ENCODE results near the gene ZNF2. TPM values are rescaled to one million over a fixed set of nuclear protein-coding genes. Genes with fewer than 3 reads are reported as not detected.

ZNF2 gene
- total RNA-seq, 1 experiment from 2014 or later: 2.4 TPM

DNA sequence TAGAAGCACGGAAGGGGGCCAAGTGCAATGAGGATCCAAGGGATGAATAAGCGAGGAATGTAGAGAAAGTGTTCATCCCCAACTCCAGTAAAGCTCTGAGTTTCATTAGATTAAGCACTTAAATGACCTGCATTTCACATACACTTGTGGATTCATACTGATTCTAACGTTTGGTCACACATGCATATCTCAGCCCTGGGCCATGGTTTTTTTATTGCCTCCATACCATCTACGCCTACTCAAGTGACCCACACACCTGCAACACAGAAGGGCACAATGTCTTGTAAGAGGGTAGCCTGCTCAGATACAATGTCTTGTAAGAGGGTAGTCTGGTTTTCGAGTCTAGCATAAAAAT, 43.4 kb upstream of the ZNF2 start:
- H3K4me1 Mint-ChIP-seq: peaks cover 35% of the 10 kb centered on the region
- peaks cover 6% of the 10 kb centered on the region; the same call in 1 of the 2 replicates for H3K27me3 Mint-ChIP-seq (ENCODE audit: low read depth)
- POLR2A ChIA-PET: interaction anchor here (1.0 to 2.0 kb wide), 3 partner anchors 37 to 69 kb away, joined by 3 to 6 read pairs (median 5); partner anchors contain the start of gene ZNF514
- DNase-seq (ENCODE audit: low spot score): no peak
- CTCF ChIA-PET: interaction anchor here (1.0 to 3.7 kb wide), 8 partner anchors 37 to 223 kb away, joined by 4 to 20 read pairs (median 6); partner anchors contain the start of gene ZNF514
- TF ChIP-seq NFE2L1 (CRISPR knock-in tag; IDR thresholded peaks at IDR 0.05) (no peak), ZNF219 (CRISPR knock-in tag; IDR thresholded peaks at IDR 0.05; ENCODE audit: borderline replicate concordance) (no peak), MXD4 (CRISPR knock-in tag; IDR thresholded peaks at IDR 0.05; ENCODE audit: borderline replicate concordance) (no peak), SOX15 (CRISPR knock-in tag; IDR thresholded peaks at IDR 0.05) (no peak), ZNF416 (CRISPR knock-in tag; IDR thresholded peaks at IDR 0.05) (no peak), ZBTB21 (CRISPR knock-in tag; IDR thresholded peaks at IDR 0.05; ENCODE audit: borderline replicate concordance) (no peak), ZNF121 (CRISPR knock-in tag; IDR thresholded peaks at IDR 0.05) (no peak), CREM (CRISPR knock-in tag; IDR thresholded peaks at IDR 0.05) (no peak), RELA (CRISPR knock-in tag; IDR thresholded peaks at IDR 0.05; ENCODE audit: borderline replicate concordance) (no peak), GRHL2 (CRISPR knock-in tag; IDR thresholded peaks at IDR 0.05; ENCODE audit: insufficient replicate concordance, severe bottlenecking) (no peak), NR2C2 (CRISPR knock-in tag; IDR thresholded peaks at IDR 0.05) (no peak), SMAD3 (CRISPR knock-in tag; IDR thresholded peaks at IDR 0.05; ENCODE audit: borderline replicate concordance) (no peak)
- TF ChIP-seq, protein P1, sequence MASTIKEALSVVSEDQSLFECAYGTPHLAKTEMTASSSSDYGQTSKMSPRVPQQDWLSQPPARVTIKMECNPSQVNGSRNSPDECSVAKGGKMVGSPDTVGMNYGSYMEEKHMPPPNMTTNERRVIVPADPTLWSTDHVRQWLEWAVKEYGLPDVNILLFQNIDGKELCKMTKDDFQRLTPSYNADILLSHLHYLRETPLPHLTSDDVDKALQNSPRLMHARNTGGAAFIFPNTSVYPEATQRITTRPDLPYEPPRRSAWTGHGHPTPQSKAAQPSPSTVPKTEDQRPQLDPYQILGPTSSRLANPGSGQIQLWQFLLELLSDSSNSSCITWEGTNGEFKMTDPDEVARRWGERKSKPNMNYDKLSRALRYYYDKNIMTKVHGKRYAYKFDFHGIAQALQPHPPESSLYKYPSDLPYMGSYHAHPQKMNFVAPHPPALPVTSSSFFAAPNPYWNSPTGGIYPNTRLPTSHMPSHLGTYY (CRISPR knock-in tag; IDR thresholded peaks at IDR 0.05): no peak
- TF ChIP-seq, protein P2, sequence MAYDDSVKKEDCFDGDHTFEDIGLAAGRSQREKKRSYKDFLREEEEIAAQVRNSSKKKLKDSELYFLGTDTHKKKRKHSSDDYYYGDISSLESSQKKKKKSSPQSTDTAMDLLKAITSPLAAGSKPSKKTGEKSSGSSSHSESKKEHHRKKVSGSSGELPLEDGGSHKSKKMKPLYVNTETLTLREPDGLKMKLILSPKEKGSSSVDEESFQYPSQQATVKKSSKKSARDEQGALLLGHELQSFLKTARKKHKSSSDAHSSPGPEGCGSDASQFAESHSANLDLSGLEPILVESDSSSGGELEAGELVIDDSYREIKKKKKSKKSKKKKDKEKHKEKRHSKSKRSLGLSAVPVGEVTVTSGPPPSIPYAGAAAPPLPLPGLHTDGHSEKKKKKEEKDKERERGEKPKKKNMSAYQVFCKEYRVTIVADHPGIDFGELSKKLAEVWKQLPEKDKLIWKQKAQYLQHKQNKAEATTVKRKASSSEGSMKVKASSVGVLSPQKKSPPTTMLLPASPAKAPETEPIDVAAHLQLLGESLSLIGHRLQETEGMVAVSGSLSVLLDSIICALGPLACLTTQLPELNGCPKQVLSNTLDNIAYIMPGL (CRISPR knock-in tag; IDR thresholded peaks at IDR 0.05): no peak
- TF ChIP-seq, protein P3, sequence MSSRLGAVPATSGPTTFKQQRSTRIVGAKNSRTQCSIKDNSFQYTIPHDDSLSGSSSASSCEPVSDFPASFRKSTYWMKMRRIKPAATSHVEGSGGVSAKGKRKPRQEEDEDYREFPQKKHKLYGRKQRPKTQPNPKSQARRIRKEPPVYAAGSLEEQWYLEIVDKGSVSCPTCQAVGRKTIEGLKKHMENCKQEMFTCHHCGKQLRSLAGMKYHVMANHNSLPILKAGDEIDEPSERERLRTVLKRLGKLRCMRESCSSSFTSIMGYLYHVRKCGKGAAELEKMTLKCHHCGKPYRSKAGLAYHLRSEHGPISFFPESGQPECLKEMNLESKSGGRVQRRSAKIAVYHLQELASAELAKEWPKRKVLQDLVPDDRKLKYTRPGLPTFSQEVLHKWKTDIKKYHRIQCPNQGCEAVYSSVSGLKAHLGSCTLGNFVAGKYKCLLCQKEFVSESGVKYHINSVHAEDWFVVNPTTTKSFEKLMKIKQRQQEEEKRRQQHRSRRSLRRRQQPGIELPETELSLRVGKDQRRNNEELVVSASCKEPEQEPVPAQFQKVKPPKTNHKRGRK (CRISPR knock-in tag; IDR thresholded peaks at IDR 0.05; ENCODE audit: borderline replicate concordance): no peak
- TF ChIP-seq, protein P4, sequence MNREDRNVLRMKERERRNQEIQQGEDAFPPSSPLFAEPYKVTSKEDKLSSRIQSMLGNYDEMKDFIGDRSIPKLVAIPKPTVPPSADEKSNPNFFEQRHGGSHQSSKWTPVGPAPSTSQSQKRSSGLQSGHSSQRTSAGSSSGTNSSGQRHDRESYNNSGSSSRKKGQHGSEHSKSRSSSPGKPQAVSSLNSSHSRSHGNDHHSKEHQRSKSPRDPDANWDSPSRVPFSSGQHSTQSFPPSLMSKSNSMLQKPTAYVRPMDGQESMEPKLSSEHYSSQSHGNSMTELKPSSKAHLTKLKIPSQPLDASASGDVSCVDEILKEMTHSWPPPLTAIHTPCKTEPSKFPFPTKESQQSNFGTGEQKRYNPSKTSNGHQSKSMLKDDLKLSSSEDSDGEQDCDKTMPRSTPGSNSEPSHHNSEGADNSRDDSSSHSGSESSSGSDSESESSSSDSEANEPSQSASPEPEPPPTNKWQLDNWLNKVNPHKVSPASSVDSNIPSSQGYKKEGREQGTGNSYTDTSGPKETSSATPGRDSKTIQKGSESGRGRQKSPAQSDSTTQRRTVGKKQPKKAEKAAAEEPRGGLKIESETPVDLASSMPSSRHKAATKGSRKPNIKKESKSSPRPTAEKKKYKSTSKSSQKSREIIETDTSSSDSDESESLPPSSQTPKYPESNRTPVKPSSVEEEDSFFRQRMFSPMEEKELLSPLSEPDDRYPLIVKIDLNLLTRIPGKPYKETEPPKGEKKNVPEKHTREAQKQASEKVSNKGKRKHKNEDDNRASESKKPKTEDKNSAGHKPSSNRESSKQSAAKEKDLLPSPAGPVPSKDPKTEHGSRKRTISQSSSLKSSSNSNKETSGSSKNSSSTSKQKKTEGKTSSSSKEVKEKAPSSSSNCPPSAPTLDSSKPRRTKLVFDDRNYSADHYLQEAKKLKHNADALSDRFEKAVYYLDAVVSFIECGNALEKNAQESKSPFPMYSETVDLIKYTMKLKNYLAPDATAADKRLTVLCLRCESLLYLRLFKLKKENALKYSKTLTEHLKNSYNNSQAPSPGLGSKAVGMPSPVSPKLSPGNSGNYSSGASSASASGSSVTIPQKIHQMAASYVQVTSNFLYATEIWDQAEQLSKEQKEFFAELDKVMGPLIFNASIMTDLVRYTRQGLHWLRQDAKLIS (CRISPR knock-in tag; IDR thresholded peaks at IDR 0.05; ENCODE audit: borderline replicate concordance): no peak
- TF ChIP-seq, protein P5, sequence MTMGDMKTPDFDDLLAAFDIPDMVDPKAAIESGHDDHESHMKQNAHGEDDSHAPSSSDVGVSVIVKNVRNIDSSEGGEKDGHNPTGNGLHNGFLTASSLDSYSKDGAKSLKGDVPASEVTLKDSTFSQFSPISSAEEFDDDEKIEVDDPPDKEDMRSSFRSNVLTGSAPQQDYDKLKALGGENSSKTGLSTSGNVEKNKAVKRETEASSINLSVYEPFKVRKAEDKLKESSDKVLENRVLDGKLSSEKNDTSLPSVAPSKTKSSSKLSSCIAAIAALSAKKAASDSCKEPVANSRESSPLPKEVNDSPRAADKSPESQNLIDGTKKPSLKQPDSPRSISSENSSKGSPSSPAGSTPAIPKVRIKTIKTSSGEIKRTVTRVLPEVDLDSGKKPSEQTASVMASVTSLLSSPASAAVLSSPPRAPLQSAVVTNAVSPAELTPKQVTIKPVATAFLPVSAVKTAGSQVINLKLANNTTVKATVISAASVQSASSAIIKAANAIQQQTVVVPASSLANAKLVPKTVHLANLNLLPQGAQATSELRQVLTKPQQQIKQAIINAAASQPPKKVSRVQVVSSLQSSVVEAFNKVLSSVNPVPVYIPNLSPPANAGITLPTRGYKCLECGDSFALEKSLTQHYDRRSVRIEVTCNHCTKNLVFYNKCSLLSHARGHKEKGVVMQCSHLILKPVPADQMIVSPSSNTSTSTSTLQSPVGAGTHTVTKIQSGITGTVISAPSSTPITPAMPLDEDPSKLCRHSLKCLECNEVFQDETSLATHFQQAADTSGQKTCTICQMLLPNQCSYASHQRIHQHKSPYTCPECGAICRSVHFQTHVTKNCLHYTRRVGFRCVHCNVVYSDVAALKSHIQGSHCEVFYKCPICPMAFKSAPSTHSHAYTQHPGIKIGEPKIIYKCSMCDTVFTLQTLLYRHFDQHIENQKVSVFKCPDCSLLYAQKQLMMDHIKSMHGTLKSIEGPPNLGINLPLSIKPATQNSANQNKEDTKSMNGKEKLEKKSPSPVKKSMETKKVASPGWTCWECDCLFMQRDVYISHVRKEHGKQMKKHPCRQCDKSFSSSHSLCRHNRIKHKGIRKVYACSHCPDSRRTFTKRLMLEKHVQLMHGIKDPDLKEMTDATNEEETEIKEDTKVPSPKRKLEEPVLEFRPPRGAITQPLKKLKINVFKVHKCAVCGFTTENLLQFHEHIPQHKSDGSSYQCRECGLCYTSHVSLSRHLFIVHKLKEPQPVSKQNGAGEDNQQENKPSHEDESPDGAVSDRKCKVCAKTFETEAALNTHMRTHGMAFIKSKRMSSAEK (CRISPR knock-in tag; IDR thresholded peaks at IDR 0.05; ENCODE audit: borderline replicate concordance): no peak
- TF ChIP-seq, protein P6, sequence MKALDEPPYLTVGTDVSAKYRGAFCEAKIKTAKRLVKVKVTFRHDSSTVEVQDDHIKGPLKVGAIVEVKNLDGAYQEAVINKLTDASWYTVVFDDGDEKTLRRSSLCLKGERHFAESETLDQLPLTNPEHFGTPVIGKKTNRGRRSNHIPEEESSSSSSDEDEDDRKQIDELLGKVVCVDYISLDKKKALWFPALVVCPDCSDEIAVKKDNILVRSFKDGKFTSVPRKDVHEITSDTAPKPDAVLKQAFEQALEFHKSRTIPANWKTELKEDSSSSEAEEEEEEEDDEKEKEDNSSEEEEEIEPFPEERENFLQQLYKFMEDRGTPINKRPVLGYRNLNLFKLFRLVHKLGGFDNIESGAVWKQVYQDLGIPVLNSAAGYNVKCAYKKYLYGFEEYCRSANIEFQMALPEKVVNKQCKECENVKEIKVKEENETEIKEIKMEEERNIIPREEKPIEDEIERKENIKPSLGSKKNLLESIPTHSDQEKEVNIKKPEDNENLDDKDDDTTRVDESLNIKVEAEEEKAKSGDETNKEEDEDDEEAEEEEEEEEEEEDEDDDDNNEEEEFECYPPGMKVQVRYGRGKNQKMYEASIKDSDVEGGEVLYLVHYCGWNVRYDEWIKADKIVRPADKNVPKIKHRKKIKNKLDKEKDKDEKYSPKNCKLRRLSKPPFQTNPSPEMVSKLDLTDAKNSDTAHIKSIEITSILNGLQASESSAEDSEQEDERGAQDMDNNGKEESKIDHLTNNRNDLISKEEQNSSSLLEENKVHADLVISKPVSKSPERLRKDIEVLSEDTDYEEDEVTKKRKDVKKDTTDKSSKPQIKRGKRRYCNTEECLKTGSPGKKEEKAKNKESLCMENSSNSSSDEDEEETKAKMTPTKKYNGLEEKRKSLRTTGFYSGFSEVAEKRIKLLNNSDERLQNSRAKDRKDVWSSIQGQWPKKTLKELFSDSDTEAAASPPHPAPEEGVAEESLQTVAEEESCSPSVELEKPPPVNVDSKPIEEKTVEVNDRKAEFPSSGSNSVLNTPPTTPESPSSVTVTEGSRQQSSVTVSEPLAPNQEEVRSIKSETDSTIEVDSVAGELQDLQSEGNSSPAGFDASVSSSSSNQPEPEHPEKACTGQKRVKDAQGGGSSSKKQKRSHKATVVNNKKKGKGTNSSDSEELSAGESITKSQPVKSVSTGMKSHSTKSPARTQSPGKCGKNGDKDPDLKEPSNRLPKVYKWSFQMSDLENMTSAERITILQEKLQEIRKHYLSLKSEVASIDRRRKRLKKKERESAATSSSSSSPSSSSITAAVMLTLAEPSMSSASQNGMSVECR (CRISPR knock-in tag; IDR thresholded peaks at IDR 0.05; ENCODE audit: borderline replicate concordance): no peak
- H3K4me3 Mint-ChIP-seq: peak overlapping the region; percentile 95
- H3K27ac Mint-ChIP-seq: peak overlapping the region; percentile 85; the same call in 1 of the 2 replicates
- no peak for ATAC-seq
- peaks cover 16% of the 10 kb centered on the region for H3K36me3 Mint-ChIP-seq
- 0 out of 2 replicates have a peak, but pooled peaks cover 4% of the 10 kb centered on the region for H3K9me3 Mint-ChIP-seq
